HFFc6 (cell line): ENCODE results near the gene PTPA. TPM values are rescaled to one million over a fixed set of nuclear protein-coding genes. Genes with fewer than 3 reads are reported as not detected.

ENCODE experiments used
- DNase-seq: peaks from one replicate; pipeline ENCODE4 v3.0.0-alpha.2; 2018
- H3K27ac Mint-ChIP-seq: 2 replicates; pipeline ENCODE4 v1.8.0; 2020; ENCODE audit warnings: mild to moderate bottlenecking, mixed read lengths
- H3K27me3 Mint-ChIP-seq: 2 replicates; pipeline ENCODE4 v1.8.0; 2021; ENCODE audit warnings: mild to moderate bottlenecking, moderate library complexity, mixed read lengths; ENCODE audit not compliant: insufficient read depth
- H3K36me3 Mint-ChIP-seq: 2 replicates; pipeline ENCODE4 v1.8.0; 2021; ENCODE audit warnings: low read depth, mixed read lengths
- H3K4me1 Mint-ChIP-seq: 2 replicates; pipeline ENCODE4 v1.8.0; 2020; ENCODE audit warnings: low read depth, mixed read lengths
- H3K4me3 Mint-ChIP-seq: 2 replicates; pipeline ENCODE4 v1.8.0; 2020; ENCODE audit warnings: mild to moderate bottlenecking, moderate library complexity, mixed read lengths
- H3K9me3 Mint-ChIP-seq: 2 replicates; pipeline ENCODE4 v1.8.0; 2020; ENCODE audit warnings: mild to moderate bottlenecking, mixed read lengths
- CTCF ChIP-seq: fragments of 200-600 bp; sonication (generic); IDR thresholded peaks from 2 replicates; pipeline ENCODE4 v1.5.0; 2021; ENCODE audit warnings: antibody characterized with exemption, mild to moderate bottlenecking
- total RNA-seq, 6 experiments: library from RNA; stranded (reverse); fragmentation: NEBNext Ultra II Directional; extraction: Animal tissue kit (Norgen Biotek cat#: 25700); gene quantifications; 2 replicates in 1 of 6; 3 replicates in 5 of 6; pipeline ENCODE4 v1.2.3, GENCODE V29; 2021

PTPA gene
- total RNA-seq, 6 experiments from 2014 or later: 153 to 170 (median 162) TPM

DNA sequence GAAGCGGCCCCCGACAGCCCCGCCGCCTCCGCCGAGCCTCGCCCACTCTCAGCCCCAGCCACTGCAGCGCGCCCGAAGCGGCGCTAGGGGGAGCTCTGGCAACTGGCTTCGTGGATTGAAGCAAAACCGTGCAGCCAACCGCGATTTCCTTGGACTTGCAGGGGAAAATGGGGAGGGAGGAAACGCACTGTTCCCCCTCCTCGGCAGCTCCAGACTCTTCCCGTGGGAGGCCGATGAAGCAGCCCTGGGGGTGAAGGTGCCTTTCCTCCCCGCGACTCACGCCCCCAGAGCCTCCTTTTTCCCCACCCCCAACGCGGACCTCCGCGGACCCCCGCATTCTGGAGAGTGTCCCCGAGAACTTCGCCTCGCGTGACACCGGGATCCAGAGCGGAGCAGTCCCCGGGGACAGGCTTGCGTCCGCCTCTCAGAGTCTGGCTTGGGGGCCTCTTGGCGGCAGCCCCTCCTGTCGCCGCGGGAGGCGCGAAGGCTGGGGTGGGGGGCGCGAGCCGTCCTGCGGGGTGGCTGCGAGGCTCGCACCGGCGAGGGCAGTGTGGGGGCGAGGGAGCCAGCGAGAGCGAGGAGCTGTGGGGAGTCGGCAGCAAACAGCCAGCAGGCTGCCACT lies 63.0 kb downstream of the PTPA start:
- peaks cover 10% of the 10 kb centered on the region; the same call in 1 of the 2 replicates for H3K36me3 Mint-ChIP-seq
- peak overlapping the region; percentile 99 for H3K27ac Mint-ChIP-seq
- peaks cover 37% of the 10 kb centered on the region for H3K4me1 Mint-ChIP-seq
- H3K27me3 Mint-ChIP-seq: peaks cover 11% of the 10 kb centered on the region
- no peaks in the 10 kb centered on the region for H3K9me3 Mint-ChIP-seq
- peak; percentile 96 for TF ChIP-seq CTCF
- peak; percentile 85 for DNase-seq
- peak overlapping the region; percentile 94 for H3K4me3 Mint-ChIP-seq

GRCh38 chr9:129174724-129175514 lies 63.7 kb downstream of the PTPA start:
- peak; percentile 76 for DNase-seq
- Mint-ChIP-seq H3K9me3 (no peaks in the 10 kb centered on the region), H3K4me1 (peaks cover 35% of the 10 kb centered on the region)

DNA sequence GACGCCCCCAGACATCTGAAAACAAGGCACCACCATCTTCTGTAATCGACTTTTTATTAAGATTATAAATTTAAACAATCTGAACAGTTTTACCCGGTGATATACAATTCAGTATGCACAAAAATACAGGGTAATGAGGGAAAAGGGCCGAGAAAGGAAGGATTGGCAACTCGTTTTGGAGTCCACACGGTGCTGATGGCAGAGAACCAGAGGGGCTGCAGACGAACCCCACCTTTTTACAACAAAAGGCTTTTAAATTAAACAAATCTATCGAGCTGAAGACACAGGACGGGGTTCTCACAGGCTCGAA lies 64.3 kb downstream of the PTPA start:
- no peak for DNase-seq
- Mint-ChIP-seq H3K9me3 (no peaks in the 10 kb centered on the region), H3K27ac (peak overlapping the region; percentile 99), H3K36me3 (peaks cover 10% of the 10 kb centered on the region; the same call in 1 of the 2 replicates), H3K4me3 (peak overlapping the region; percentile 94), H3K27me3 (peaks cover 12% of the 10 kb centered on the region), H3K4me1 (peaks cover 30% of the 10 kb centered on the region)
- TF ChIP-seq CTCF: no peak

More at GRCh38 chr9:129174724-129175514, 63.7 kb downstream of the PTPA start:
- Mint-ChIP-seq H3K27ac (peak overlapping the region; percentile 99), H3K4me3 (peak overlapping the region; percentile 94), H3K27me3 (peaks cover 11% of the 10 kb centered on the region), H3K36me3 (peaks cover 10% of the 10 kb centered on the region; the same call in 1 of the 2 replicates)
- no peak; the same call in 1 of the 2 replicates for TF ChIP-seq CTCF

GRCh38 chr9:129175825-129176633 lies 64.8 kb downstream of the PTPA start:
- H3K9me3 Mint-ChIP-seq: no peaks in the 10 kb centered on the region
- H3K27me3 Mint-ChIP-seq: peaks cover 12% of the 10 kb centered on the region
- peak overlapping the region; percentile 99 for H3K27ac Mint-ChIP-seq
- DNase-seq: peak; percentile 79
- peaks cover 26% of the 10 kb centered on the region for H3K4me1 Mint-ChIP-seq
- peak overlapping the region; percentile 94 for H3K4me3 Mint-ChIP-seq
- no peak for TF ChIP-seq CTCF
- peaks cover 10% of the 10 kb centered on the region; the same call in 1 of the 2 replicates for H3K36me3 Mint-ChIP-seq

- DNase-seq: peak; percentile 26
- Mint-ChIP-seq H3K9me3 (no peaks in the 10 kb centered on the region), H3K27me3 (peaks cover 12% of the 10 kb centered on the region), H3K4me1 (peaks cover 25% of the 10 kb centered on the region), H3K36me3 (peaks cover 10% of the 10 kb centered on the region; the same call in 1 of the 2 replicates), H3K4me3 (peak overlapping the region; percentile 94), H3K27ac (peak overlapping the region; percentile 99)
- no peak for TF ChIP-seq CTCF
Measured at GRCh38 chr9:129176701-129177442, 65.7 kb downstream of the PTPA start.
